ENCODE data around the gene CDK2.
"Not testable (repeated sequence)": the region's sequence is repeated elsewhere in the genome, so short reads cannot be mapped to it uniquely, and the experiment has no call there.

The CDK2 gene

GRCh38 chr12:55999522-55999921 lies 32.9 kb downstream of the CDK2 start:
- H3K4me3 ChIP-seq (ENCODE audit: low read length in 2 of 2); H2BK15ac ChIP-seq (ENCODE audit: low read length); H3K4me2 ChIP-seq (ENCODE audit: insufficient read depth, low read length, poor library complexity, severe bottlenecking); H3K23ac ChIP-seq (ENCODE audit: low read depth, low read length, poor library complexity); H3K9ac ChIP-seq (ENCODE audit: low read depth, low read length, poor library complexity); H3K27me3 ChIP-seq (ENCODE audit: control insufficient read depth in 3 of 3, insufficient read depth in 3 of 3, low read depth in 1 of 3, low read length in 3 of 3); H3K4me1 ChIP-seq (ENCODE audit: control insufficient read depth in 2 of 2, insufficient read depth in 1 of 2, low read depth in 1 of 2, low read length in 2 of 2); H4K8ac ChIP-seq (ENCODE audit: low read depth, low read length); H2AFZ ChIP-seq (ENCODE audit: low read length); H3K9me3 ChIP-seq (replicated peaks in 1 of 2; ENCODE audit: control insufficient read depth in 2 of 2, insufficient read depth in 1 of 2, low read depth in 1 of 2, low read length in 2 of 2); H3K18ac ChIP-seq (ENCODE audit: low read length); H2AK5ac ChIP-seq (ENCODE audit: low read depth, low read length); H3K27ac ChIP-seq (replicated peaks; ENCODE audit: low read length); H2BK12ac ChIP-seq (ENCODE audit: low read length); DNase-seq (ENCODE audit: low spot score); H2BK120ac ChIP-seq (ENCODE audit: low read depth, low read length); H2BK5ac ChIP-seq (ENCODE audit: low read length); H3K79me1 ChIP-seq (ENCODE audit: low read depth, low read length); H4K91ac ChIP-seq (ENCODE audit: low read depth, low read length, poor library complexity); H3K14ac ChIP-seq (ENCODE audit: low read length); H3K4ac ChIP-seq (ENCODE audit: low read length): not testable (repeated sequence)
- WGBS, 2 donors (ENCODE audit: extremely low coverage in 2 of 2, insufficient read length in 2 of 2, insufficient replicate concordance in 1 of 2) = no CpG with 5 or more reads among the region's 6 CpGs
- peaks cover 14 to 41% of the 10 kb centered on the region in 2 donors for H3K36me3 ChIP-seq (replicated peaks in 1 of 2; ENCODE audit: control insufficient read depth in 2 of 2, insufficient read depth in 2 of 2, low read length in 2 of 2)

GRCh38 chr12:55999999-56000540 lies 33.4 kb downstream of the CDK2 start:
- not testable (repeated sequence) for H3K14ac ChIP-seq (ENCODE audit: low read length); H4K8ac ChIP-seq (ENCODE audit: low read depth, low read length); H3K27me3 ChIP-seq (ENCODE audit: control insufficient read depth in 3 of 3, insufficient read depth in 3 of 3, low read depth in 1 of 3, low read length in 3 of 3); H2BK5ac ChIP-seq (ENCODE audit: low read length); H3K27ac ChIP-seq (replicated peaks; ENCODE audit: low read length); H2BK15ac ChIP-seq (ENCODE audit: low read length); H3K79me1 ChIP-seq (ENCODE audit: low read depth, low read length); H2BK12ac ChIP-seq (ENCODE audit: low read length); H3K18ac ChIP-seq (ENCODE audit: low read length); H3K4me2 ChIP-seq (ENCODE audit: insufficient read depth, low read length, poor library complexity, severe bottlenecking); H3K4me3 ChIP-seq (ENCODE audit: low read length in 2 of 2); H2AK5ac ChIP-seq (ENCODE audit: low read depth, low read length); H3K9me3 ChIP-seq (replicated peaks in 1 of 2; ENCODE audit: control insufficient read depth in 2 of 2, insufficient read depth in 1 of 2, low read depth in 1 of 2, low read length in 2 of 2); H4K91ac ChIP-seq (ENCODE audit: low read depth, low read length, poor library complexity); H3K4ac ChIP-seq (ENCODE audit: low read length); H3K9ac ChIP-seq (ENCODE audit: low read depth, low read length, poor library complexity); H2BK120ac ChIP-seq (ENCODE audit: low read depth, low read length); DNase-seq (ENCODE audit: low spot score); H2AFZ ChIP-seq (ENCODE audit: low read length); H3K4me1 ChIP-seq (ENCODE audit: control insufficient read depth in 2 of 2, insufficient read depth in 1 of 2, low read depth in 1 of 2, low read length in 2 of 2); H3K23ac ChIP-seq (ENCODE audit: low read depth, low read length, poor library complexity)
- peaks cover 14 to 38% of the 10 kb centered on the region in 2 donors for H3K36me3 ChIP-seq (replicated peaks in 1 of 2; ENCODE audit: control insufficient read depth in 2 of 2, insufficient read depth in 2 of 2, low read length in 2 of 2)
- WGBS, 2 donors (ENCODE audit: extremely low coverage in 2 of 2, insufficient read length in 2 of 2, insufficient replicate concordance in 1 of 2) = no CpG with 5 or more reads among the region's 33 CpGs

DNA sequence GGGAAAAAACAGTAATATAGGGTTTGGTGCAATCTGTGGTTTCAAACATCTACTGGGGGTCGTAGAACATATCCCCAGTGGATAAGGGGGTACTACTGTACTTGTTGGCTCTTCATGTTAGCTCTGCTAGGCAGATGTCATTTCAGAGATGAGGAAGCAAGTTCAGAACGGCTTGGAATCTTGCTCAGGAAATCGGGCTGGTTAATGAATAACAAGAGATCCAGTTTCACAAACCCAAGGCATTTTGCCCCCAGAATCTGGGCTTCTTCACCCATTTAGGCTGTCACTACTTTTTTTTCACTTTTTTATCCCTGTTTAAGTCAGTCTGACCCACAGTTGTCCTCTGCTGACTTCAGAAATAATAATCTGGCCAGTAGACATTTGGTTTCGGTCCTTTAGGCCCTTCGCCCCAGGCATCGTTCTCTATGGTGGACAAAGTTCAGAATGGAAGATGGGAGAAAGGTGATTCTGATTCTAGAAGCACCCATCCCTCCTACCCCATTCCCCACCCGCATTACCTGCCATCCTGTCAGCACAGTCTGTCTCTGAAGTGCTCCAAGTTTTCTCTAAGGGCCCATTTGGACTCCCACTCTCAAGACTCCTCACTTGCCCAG lies 35.0 kb downstream of the CDK2 start:
- Histone ChIP-seq H3K36me3 (replicated peaks in 1 of 2; ENCODE audit: control insufficient read depth in 2 of 2, insufficient read depth in 2 of 2, low read length in 2 of 2) (peaks cover 14 to 33% of the 10 kb centered on the region in 2 donors), H3K79me1 (ENCODE audit: low read depth, low read length) (no peaks in the 10 kb centered on the region), H4K8ac (ENCODE audit: low read depth, low read length) (no peak overlapping the region), H3K9ac (ENCODE audit: low read depth, low read length, poor library complexity) (no peak overlapping the region), H3K27me3 (ENCODE audit: control insufficient read depth in 3 of 3, insufficient read depth in 3 of 3, low read depth in 1 of 3, low read length in 3 of 3) (no peaks in the 10 kb centered on the region), H2AFZ (ENCODE audit: low read length) (no peak overlapping the region), H3K14ac (ENCODE audit: low read length) (no peak overlapping the region), H2AK5ac (ENCODE audit: low read depth, low read length) (no peak overlapping the region), H2BK5ac (ENCODE audit: low read length) (no peak overlapping the region), H2BK12ac (ENCODE audit: low read length) (no peak overlapping the region), H3K4me1 (ENCODE audit: control insufficient read depth in 2 of 2, insufficient read depth in 1 of 2, low read depth in 1 of 2, low read length in 2 of 2) (peaks cover 0 to 4% of the 10 kb centered on the region in 2 donors), H2BK120ac (ENCODE audit: low read depth, low read length) (no peak overlapping the region), H2BK15ac (ENCODE audit: low read length) (no peak overlapping the region), H3K18ac (ENCODE audit: low read length) (no peak overlapping the region), H3K4me3 (ENCODE audit: low read length in 2 of 2) (no peak overlapping the region), H3K23ac (ENCODE audit: low read depth, low read length, poor library complexity) (no peak overlapping the region), H4K91ac (ENCODE audit: low read depth, low read length, poor library complexity) (no peak overlapping the region), H3K4ac (ENCODE audit: low read length) (no peak overlapping the region), H3K9me3 (replicated peaks in 1 of 2; ENCODE audit: control insufficient read depth in 2 of 2, insufficient read depth in 1 of 2, low read depth in 1 of 2, low read length in 2 of 2) (no peaks in the 10 kb centered on the region), H3K27ac (replicated peaks; ENCODE audit: low read length) (no peak overlapping the region), H3K4me2 (ENCODE audit: insufficient read depth, low read length, poor library complexity, severe bottlenecking) (no peak overlapping the region)
- no peak for DNase-seq (ENCODE audit: low spot score)
- WGBS, 2 donors (ENCODE audit: extremely low coverage in 2 of 2, insufficient read length in 2 of 2, insufficient replicate concordance in 1 of 2) = no CpG with 5 or more reads among the region's 7 CpGs

GRCh38 chr12:56003376-56003775 lies 36.7 kb downstream of the CDK2 start:
- H3K18ac ChIP-seq (ENCODE audit: low read length); H3K14ac ChIP-seq (ENCODE audit: low read length); DNase-seq (ENCODE audit: low spot score); H3K79me1 ChIP-seq (ENCODE audit: low read depth, low read length); H4K8ac ChIP-seq (ENCODE audit: low read depth, low read length); H2BK120ac ChIP-seq (ENCODE audit: low read depth, low read length); H3K4ac ChIP-seq (ENCODE audit: low read length); H2BK5ac ChIP-seq (ENCODE audit: low read length); H3K9ac ChIP-seq (ENCODE audit: low read depth, low read length, poor library complexity); H3K4me2 ChIP-seq (ENCODE audit: insufficient read depth, low read length, poor library complexity, severe bottlenecking); H2BK15ac ChIP-seq (ENCODE audit: low read length); H3K27ac ChIP-seq (replicated peaks; ENCODE audit: low read length); H2AK5ac ChIP-seq (ENCODE audit: low read depth, low read length); H2BK12ac ChIP-seq (ENCODE audit: low read length); H3K9me3 ChIP-seq (replicated peaks in 1 of 2; ENCODE audit: control insufficient read depth in 2 of 2, insufficient read depth in 1 of 2, low read depth in 1 of 2, low read length in 2 of 2); H3K27me3 ChIP-seq (ENCODE audit: control insufficient read depth in 3 of 3, insufficient read depth in 3 of 3, low read depth in 1 of 3, low read length in 3 of 3); H2AFZ ChIP-seq (ENCODE audit: low read length); H4K91ac ChIP-seq (ENCODE audit: low read depth, low read length, poor library complexity); H3K4me1 ChIP-seq (ENCODE audit: control insufficient read depth in 2 of 2, insufficient read depth in 1 of 2, low read depth in 1 of 2, low read length in 2 of 2); H3K23ac ChIP-seq (ENCODE audit: low read depth, low read length, poor library complexity); H3K4me3 ChIP-seq (ENCODE audit: low read length in 2 of 2): not testable (repeated sequence)
- peaks cover 14 to 33% of the 10 kb centered on the region in 2 donors for H3K36me3 ChIP-seq (replicated peaks in 1 of 2; ENCODE audit: control insufficient read depth in 2 of 2, insufficient read depth in 2 of 2, low read length in 2 of 2)
- no CpG with 5 or more reads among the region's 5 CpGs for WGBS, 2 donors (ENCODE audit: extremely low coverage in 2 of 2, insufficient read length in 2 of 2, insufficient replicate concordance in 1 of 2)

All from neuronal stem cell (in vitro differentiated cells).